Measurements from ENCODE around the gene UNC80.

GRCh38 chr2:209830722-209831465, 59.3 kb downstream of the UNC80 start:
- TF ChIP-seq SMAD3 (CRISPR knock-in tag; IDR thresholded peaks at IDR 0.05; ENCODE audit: borderline replicate concordance) (no peak), CTCF (IDR thresholded peaks at IDR 0.05) (no peak)
- TF ChIP-seq, protein P1, sequence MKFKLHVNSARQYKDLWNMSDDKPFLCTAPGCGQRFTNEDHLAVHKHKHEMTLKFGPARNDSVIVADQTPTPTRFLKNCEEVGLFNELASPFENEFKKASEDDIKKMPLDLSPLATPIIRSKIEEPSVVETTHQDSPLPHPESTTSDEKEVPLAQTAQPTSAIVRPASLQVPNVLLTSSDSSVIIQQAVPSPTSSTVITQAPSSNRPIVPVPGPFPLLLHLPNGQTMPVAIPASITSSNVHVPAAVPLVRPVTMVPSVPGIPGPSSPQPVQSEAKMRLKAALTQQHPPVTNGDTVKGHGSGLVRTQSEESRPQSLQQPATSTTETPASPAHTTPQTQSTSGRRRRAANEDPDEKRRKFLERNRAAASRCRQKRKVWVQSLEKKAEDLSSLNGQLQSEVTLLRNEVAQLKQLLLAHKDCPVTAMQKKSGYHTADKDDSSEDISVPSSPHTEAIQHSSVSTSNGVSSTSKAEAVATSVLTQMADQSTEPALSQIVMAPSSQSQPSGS (CRISPR knock-in tag; IDR thresholded peaks at IDR 0.05; ENCODE audit: borderline replicate concordance, low read depth): no peak

Data from WTC11 (cell line).